ENCODE measurements around the gene SCARF1. TPM values are rescaled to one million over a fixed set of nuclear protein-coding genes. Genes with fewer than 3 reads are reported as not detected.
A peak's percentile ranks its signal among the peaks of the same experiment; 100 is the strongest.

The SCARF1 gene
- total and polyA plus RNA-seq, 9 donors: 1.7 to 10.2 (median 5.7) TPM

GRCh38 chr17:1648173-1648962, 2.8 kb upstream of the SCARF1 start:
- TF ChIP-seq CTCF (IDR thresholded peaks at IDR 0.05): peak in 2 of 3 donors; percentile 92 to 94
- no peak for TF ChIP-seq EP300 (IDR thresholded peaks at IDR 0.05)
- no peak for TF ChIP-seq POLR2A (IDR thresholded peaks at IDR 0.05)
- H3K4me1 ChIP-seq (ENCODE audit: insufficient read depth): peaks cover 12% of the 10 kb centered on the region
- WGBS, 3 donors: 4 to 8% (median 5%) methylated on average over 44 to 54 of the region's 54 CpGs

GRCh38 chr17:1647802-1648171, 2.3 kb upstream of the SCARF1 start:
- Histone ChIP-seq H3K27ac (no peak overlapping the region), H3K27me3 (no peaks in the 10 kb centered on the region), H3K9me3 (no peaks in the 10 kb centered on the region), H3K36me3 (no peaks in the 10 kb centered on the region), H3K4me3 (no peak overlapping the region), H3K4me1 (ENCODE audit: insufficient read depth) (peaks cover 12% of the 10 kb centered on the region)
- DNase-seq: no peak
- intact Hi-C loops (cut with DNase I): loop anchor here in 3 of 4 donors (1.0 to 10.0 kb wide), 5 partner anchors 19 to 137 kb away; partner anchors contain the start of gene SLC43A2 (in 1 of the 3)
- 66 to 73% (median 68%) methylated on average over 11 of the region's 11 CpGs for WGBS, 3 donors
- TF ChIP-seq EP300 (IDR thresholded peaks at IDR 0.05) (no peak), POLR2A (IDR thresholded peaks at IDR 0.05) (no peak), CTCF (IDR thresholded peaks at IDR 0.05) (no peak)

More at GRCh38 chr17:1648173-1648962, 2.8 kb upstream of the SCARF1 start:
- intact Hi-C loops (cut with DNase I): loop anchor here in 3 of 4 donors (1.0 to 10.0 kb wide), 5 partner anchors 20 to 136 kb away; partner anchors contain the start of gene SLC43A2 (in 1 of the 3)
- peak in 3 of 5 donors; percentile 48 to 64 (median 57) for DNase-seq
- no peaks in the 10 kb centered on the region for H3K27me3 ChIP-seq
- H3K36me3 ChIP-seq: no peaks in the 10 kb centered on the region
- no peaks in the 10 kb centered on the region for H3K9me3 ChIP-seq
- peak overlapping the region; percentile 23 to 74 for H3K27ac ChIP-seq
- H3K4me3 ChIP-seq: peak overlapping the region; percentile 54

- H3K4me3 ChIP-seq: no peak overlapping the region
- no peaks in the 10 kb centered on the region for H3K27me3 ChIP-seq
- no peak for DNase-seq
- intact Hi-C loops (cut with DNase I): loop anchor here in 2 of 4 donors (5.0 to 10.0 kb wide), 2 partner anchors 69 to 138 kb away; no protein-coding TSS in a partner anchor
- H3K36me3 ChIP-seq: no peaks in the 10 kb centered on the region
- no peaks in the 10 kb centered on the region for H3K9me3 ChIP-seq
- H3K4me1 ChIP-seq (ENCODE audit: insufficient read depth): peaks cover 12% of the 10 kb centered on the region
- TF ChIP-seq CTCF (IDR thresholded peaks at IDR 0.05) (no peak), EP300 (IDR thresholded peaks at IDR 0.05) (no peak), POLR2A (IDR thresholded peaks at IDR 0.05) (no peak)
- WGBS, 3 donors: 81 to 90% (median 89%) methylated on average over 13 of the region's 13 CpGs
- H3K27ac ChIP-seq: no peak overlapping the region
Observed at GRCh38 chr17:1646199-1646875, 805 bp upstream of the SCARF1 start.

GRCh38 chr17:1644493-1645206, 882 bp downstream of the SCARF1 start:
- Histone ChIP-seq H3K9me3 (no peaks in the 10 kb centered on the region), H3K4me3 (peak overlapping the region; percentile 12), H3K36me3 (no peaks in the 10 kb centered on the region), H3K27me3 (no peaks in the 10 kb centered on the region), H3K27ac (no peak overlapping the region), H3K4me1 (ENCODE audit: insufficient read depth) (peaks cover 6% of the 10 kb centered on the region)
- intact Hi-C loops (cut with DNase I): loop anchor here in 3 of 4 donors (5.0 to 10.0 kb wide), 3 partner anchors 67 to 140 kb away; no protein-coding TSS in a partner anchor
- 82 to 91% (median 89%) methylated on average over 10 to 15 of the region's 15 CpGs for WGBS, 3 donors
- TF ChIP-seq EP300 (IDR thresholded peaks at IDR 0.05) (no peak), CTCF (IDR thresholded peaks at IDR 0.05) (no peak), POLR2A (IDR thresholded peaks at IDR 0.05) (no peak)
- no peak for DNase-seq

All from ovary (tissue), 9 donors.